ENCODE measurements around the gene ABCC3. TPM values are rescaled to one million over a fixed set of nuclear protein-coding genes. Genes with fewer than 3 reads are reported as not detected.

Gene ABCC3
- total and polyA plus RNA-seq, 9 of the 15 experiments (the other 6 are each of a cell fraction or from before 2014, with no cell fraction given), result 0.03 to 1.6 (median 0.42) TPM; not detected in 5

Small RNAs within 50 kb of the gene (small RNA-seq; reads per million reads assigned to genes)
- not detected for gene RF00019

Other genes with a start within 250 kb of the ABCC3 start
Only the 7 nearest of the 13 such genes appear.
- gene MYCBPAP, start 126.4 kb upstream of the ABCC3 start, total RNA-seq (2014; rRNA removed), result not detected in 2 replicates
- not detected in 2 replicates for gene MYCBPAP, start 126.4 kb upstream of the ABCC3 start, total RNA-seq (2014; rRNA removed; fragmentation: Illumina TruSeq; extraction: Trizol)
- gene MYCBPAP, start 126.4 kb upstream of the ABCC3 start, total RNA-seq (2015; rRNA removed; fragmentation: Illumina TruSeq; extraction: Trizol), result not detected in 2 replicates
- not detected in 2 replicates for gene MYCBPAP, start 126.4 kb upstream of the ABCC3 start, total RNA-seq (2021)
- not detected in 2 replicates for gene MYCBPAP, start 126.4 kb upstream of the ABCC3 start, polyA plus RNA-seq (2011; rRNA removed)
- gene MYCBPAP, start 126.4 kb upstream of the ABCC3 start, polyA plus RNA-seq (2014; fragmentation: Illumina TruSeq; extraction: Trizol), result not detected in 2 replicates
- gene MYCBPAP, start 126.4 kb upstream of the ABCC3 start, polyA plus RNA-seq (2014; fragmentation: Nextera tagmentation; extraction: Ambion mirVana), result not detected
- not detected in 2 replicates for gene MYCBPAP, start 126.4 kb upstream of the ABCC3 start, polyA plus RNA-seq (2014; rRNA removed)
- not detected in 2 replicates for gene EPN3, start 102.1 kb upstream of the ABCC3 start, total RNA-seq (2014; rRNA removed)
- gene EPN3, start 102.1 kb upstream of the ABCC3 start, total RNA-seq (2014; rRNA removed; fragmentation: Illumina TruSeq; extraction: Trizol), result not detected in 2 replicates
- not detected in 2 replicates for gene EPN3, start 102.1 kb upstream of the ABCC3 start, total RNA-seq (2015; rRNA removed; fragmentation: Illumina TruSeq; extraction: Trizol)
- 0.16 TPM in 2 replicates for gene EPN3, start 102.1 kb upstream of the ABCC3 start, total RNA-seq (2021)
- gene EPN3, start 102.1 kb upstream of the ABCC3 start, polyA plus RNA-seq (2011; rRNA removed), result not detected in 2 replicates
- not detected in 2 replicates for gene EPN3, start 102.1 kb upstream of the ABCC3 start, polyA plus RNA-seq (2014; fragmentation: Illumina TruSeq; extraction: Trizol)
- not detected for gene EPN3, start 102.1 kb upstream of the ABCC3 start, polyA plus RNA-seq (2014; fragmentation: Nextera tagmentation; extraction: Ambion mirVana)
- gene EPN3, start 102.1 kb upstream of the ABCC3 start, polyA plus RNA-seq (2014; rRNA removed), result not detected in 2 replicates
- 1.0 and 2.6 TPM in 2 replicates for gene SPATA20, start 87.7 kb upstream of the ABCC3 start, total RNA-seq (2014; rRNA removed)
- gene SPATA20, start 87.7 kb upstream of the ABCC3 start, total RNA-seq (2014; rRNA removed; fragmentation: Illumina TruSeq; extraction: Trizol), result 0.67 and 0.80 TPM in 2 replicates
- gene SPATA20, start 87.7 kb upstream of the ABCC3 start, total RNA-seq (2015; rRNA removed; fragmentation: Illumina TruSeq; extraction: Trizol), result 1.8 and 2.1 TPM in 2 replicates
- 2.5 and 3.2 TPM in 2 replicates for gene SPATA20, start 87.7 kb upstream of the ABCC3 start, total RNA-seq (2021)
- gene SPATA20, start 87.7 kb upstream of the ABCC3 start, polyA plus RNA-seq (2011; rRNA removed), result 1.5 and 5.8 TPM in 2 replicates
- 1.3 and 2.1 TPM in 2 replicates for gene SPATA20, start 87.7 kb upstream of the ABCC3 start, polyA plus RNA-seq (2014; fragmentation: Illumina TruSeq; extraction: Trizol)
- under 1 TPM; 0.08 to 0.13 TPM for gene SPATA20, start 87.7 kb upstream of the ABCC3 start, polyA plus RNA-seq (2014; fragmentation: Nextera tagmentation; extraction: Ambion mirVana)
- 3.7 and 4.0 TPM in 2 replicates for gene SPATA20, start 87.7 kb upstream of the ABCC3 start, polyA plus RNA-seq (2014; rRNA removed)
- gene CACNA1G, start 74.2 kb upstream of the ABCC3 start, total RNA-seq (2014; rRNA removed), result not detected in 2 replicates
- gene CACNA1G, start 74.2 kb upstream of the ABCC3 start, total RNA-seq (2014; rRNA removed; fragmentation: Illumina TruSeq; extraction: Trizol), result not detected in 2 replicates
- not detected in 2 replicates for gene CACNA1G, start 74.2 kb upstream of the ABCC3 start, total RNA-seq (2015; rRNA removed; fragmentation: Illumina TruSeq; extraction: Trizol)
- gene CACNA1G, start 74.2 kb upstream of the ABCC3 start, total RNA-seq (2021), result not detected in 2 replicates
- gene CACNA1G, start 74.2 kb upstream of the ABCC3 start, polyA plus RNA-seq (2011; rRNA removed), result 0.01 TPM in 1 of 2 replicates, not detected in the other
- not detected in 2 replicates for gene CACNA1G, start 74.2 kb upstream of the ABCC3 start, polyA plus RNA-seq (2014; fragmentation: Illumina TruSeq; extraction: Trizol)
- not detected for gene CACNA1G, start 74.2 kb upstream of the ABCC3 start, polyA plus RNA-seq (2014; fragmentation: Nextera tagmentation; extraction: Ambion mirVana)
- gene CACNA1G, start 74.2 kb upstream of the ABCC3 start, polyA plus RNA-seq (2014; rRNA removed), result not detected in 2 replicates
- 16.6 and 17.8 TPM in 2 replicates for gene ANKRD40, start 73.0 kb downstream of the ABCC3 start, total RNA-seq (2014; rRNA removed)
- gene ANKRD40, start 73.0 kb downstream of the ABCC3 start, total RNA-seq (2014; rRNA removed; fragmentation: Illumina TruSeq; extraction: Trizol), result 28.1 and 30.5 TPM in 2 replicates
- 26.8 and 27.7 TPM in 2 replicates for gene ANKRD40, start 73.0 kb downstream of the ABCC3 start, total RNA-seq (2015; rRNA removed; fragmentation: Illumina TruSeq; extraction: Trizol)
- gene ANKRD40, start 73.0 kb downstream of the ABCC3 start, total RNA-seq (2021), result 26.1 and 28.3 TPM in 2 replicates
- 23.6 and 28.4 TPM in 2 replicates for gene ANKRD40, start 73.0 kb downstream of the ABCC3 start, polyA plus RNA-seq (2011; rRNA removed)
- gene ANKRD40, start 73.0 kb downstream of the ABCC3 start, polyA plus RNA-seq (2014; fragmentation: Illumina TruSeq; extraction: Trizol), result 26.1 and 28.9 TPM in 2 replicates
- gene ANKRD40, start 73.0 kb downstream of the ABCC3 start, polyA plus RNA-seq (2014; fragmentation: Nextera tagmentation; extraction: Ambion mirVana), result 1 to 10 TPM; 9.0 to 9.9 TPM
- gene ANKRD40, start 73.0 kb downstream of the ABCC3 start, polyA plus RNA-seq (2014; rRNA removed), result 17.5 and 19.4 TPM in 2 replicates
- gene LUC7L3, start 84.7 kb downstream of the ABCC3 start, total RNA-seq (2014; rRNA removed), result 86.0 and 109 TPM in 2 replicates
- 108 and 126 TPM in 2 replicates for gene LUC7L3, start 84.7 kb downstream of the ABCC3 start, total RNA-seq (2014; rRNA removed; fragmentation: Illumina TruSeq; extraction: Trizol)
- gene LUC7L3, start 84.7 kb downstream of the ABCC3 start, total RNA-seq (2015; rRNA removed; fragmentation: Illumina TruSeq; extraction: Trizol), result 116 and 127 TPM in 2 replicates
- 120 and 134 TPM in 2 replicates for gene LUC7L3, start 84.7 kb downstream of the ABCC3 start, total RNA-seq (2021)
- 171 and 189 TPM in 2 replicates for gene LUC7L3, start 84.7 kb downstream of the ABCC3 start, polyA plus RNA-seq (2011; rRNA removed)
- gene LUC7L3, start 84.7 kb downstream of the ABCC3 start, polyA plus RNA-seq (2014; fragmentation: Illumina TruSeq; extraction: Trizol), result 176 and 206 TPM in 2 replicates
- 10 to 100 TPM; 80.8 to 97.7 TPM for gene LUC7L3, start 84.7 kb downstream of the ABCC3 start, polyA plus RNA-seq (2014; fragmentation: Nextera tagmentation; extraction: Ambion mirVana)
- gene LUC7L3, start 84.7 kb downstream of the ABCC3 start, polyA plus RNA-seq (2014; rRNA removed), result 207 and 284 TPM in 2 replicates
- gene ANKRD40CL, start 132.6 kb downstream of the ABCC3 start, total RNA-seq (2014; rRNA removed), result not detected in 2 replicates
- not detected in 2 replicates for gene ANKRD40CL, start 132.6 kb downstream of the ABCC3 start, total RNA-seq (2014; rRNA removed; fragmentation: Illumina TruSeq; extraction: Trizol)
- not detected in 2 replicates for gene ANKRD40CL, start 132.6 kb downstream of the ABCC3 start, total RNA-seq (2015; rRNA removed; fragmentation: Illumina TruSeq; extraction: Trizol)
- gene ANKRD40CL, start 132.6 kb downstream of the ABCC3 start, total RNA-seq (2021), result not detected in 2 replicates
- gene ANKRD40CL, start 132.6 kb downstream of the ABCC3 start, polyA plus RNA-seq (2011; rRNA removed), result not detected in 2 replicates
- not detected in 2 replicates for gene ANKRD40CL, start 132.6 kb downstream of the ABCC3 start, polyA plus RNA-seq (2014; fragmentation: Illumina TruSeq; extraction: Trizol)
- gene ANKRD40CL, start 132.6 kb downstream of the ABCC3 start, polyA plus RNA-seq (2014; fragmentation: Nextera tagmentation; extraction: Ambion mirVana), result not detected
- gene ANKRD40CL, start 132.6 kb downstream of the ABCC3 start, polyA plus RNA-seq (2014; rRNA removed), result not detected in 2 replicates